HUES6 (cell line): ENCODE measurements around the gene PLB1.
"Not testable (repeated sequence)": the region's sequence is repeated elsewhere in the genome, so short reads cannot be mapped to it uniquely, and the experiment has no call there.

Experiments used
- H3K27ac ChIP-seq: 2 replicates; pipeline ENCODE4 v1.7.0; 2013; ENCODE audit warnings: low read depth, mild to moderate bottlenecking, low read length, inconsistent platforms
- H3K27me3 ChIP-seq: 2 replicates; pipeline ENCODE4 v1.6.1; 2013; ENCODE audit warnings: low read length; ENCODE audit not compliant: control insufficient read depth, insufficient read depth
- H3K36me3 ChIP-seq: 2 replicates; pipeline ENCODE4 v1.6.1; 2013; ENCODE audit warnings: low read length; ENCODE audit not compliant: control insufficient read depth, insufficient read depth
- H3K4me1 ChIP-seq: 2 replicates; pipeline ENCODE4 v1.6.1; 2013; ENCODE audit warnings: low read length; ENCODE audit not compliant: control insufficient read depth, insufficient read depth
- H3K4me3 ChIP-seq: 2 replicates; pipeline ENCODE4 v1.5.1; 2013; ENCODE audit warnings: low read depth, low read length
- H3K9ac ChIP-seq: one replicate; pipeline ENCODE4 v1.6.1; 2013; ENCODE audit warnings: mild to moderate bottlenecking, low read length
- H3K9me3 ChIP-seq: 2 replicates; pipeline ENCODE4 v1.6.1; 2013; ENCODE audit warnings: low read depth, low read length; ENCODE audit not compliant: control insufficient read depth, insufficient read depth

PLB1 gene

GRCh38 chr2:28469304-28469703 is 26.6 kb upstream of the PLB1 start:
- no peaks in the 10 kb centered on the region for H3K27me3 ChIP-seq
- H3K9me3 ChIP-seq = no peaks in the 10 kb centered on the region
- H3K27ac ChIP-seq = no peak overlapping the region
- no peak overlapping the region for H3K9ac ChIP-seq
- no peak overlapping the region for H3K4me3 ChIP-seq
- no peaks in the 10 kb centered on the region for H3K36me3 ChIP-seq
- no peaks in the 10 kb centered on the region for H3K4me1 ChIP-seq

DNA sequence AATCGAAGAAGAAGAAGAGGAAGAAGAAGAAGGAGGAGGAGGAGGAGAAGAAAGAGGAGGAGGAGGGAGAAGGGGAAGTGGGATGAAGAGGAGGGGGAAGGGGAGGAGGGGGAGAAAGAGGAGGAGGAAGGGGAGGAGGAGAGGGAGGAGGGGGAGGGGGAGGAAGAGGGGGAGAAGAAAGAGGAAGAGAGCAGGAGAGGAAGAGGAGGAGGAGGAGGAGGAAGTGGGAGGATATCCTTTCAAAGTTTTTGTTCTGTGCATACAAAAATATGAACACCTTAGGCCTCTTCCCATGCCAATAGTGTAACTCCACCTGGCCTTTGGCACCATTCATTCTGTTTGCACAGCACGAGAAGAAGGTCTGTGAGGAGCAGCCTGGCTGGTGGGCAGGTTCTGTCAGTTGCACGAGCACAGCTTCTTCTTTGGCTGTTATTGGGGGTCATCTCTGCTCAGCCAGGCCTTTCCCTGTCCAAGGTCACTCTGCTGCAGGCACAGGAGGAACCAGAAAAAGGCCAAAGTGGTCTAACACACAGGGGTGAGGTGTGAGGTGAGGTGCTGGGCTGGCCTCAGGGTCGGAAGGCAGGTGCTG is 25.8 kb upstream of the PLB1 start:
- H3K4me3 ChIP-seq = no peak overlapping the region
- H3K36me3 ChIP-seq = no peaks in the 10 kb centered on the region
- H3K27me3 ChIP-seq = no peaks in the 10 kb centered on the region
- no peak overlapping the region for H3K9ac ChIP-seq
- no peaks in the 10 kb centered on the region for H3K9me3 ChIP-seq
- no peaks in the 10 kb centered on the region for H3K4me1 ChIP-seq
- H3K27ac ChIP-seq = no peak overlapping the region

DNA sequence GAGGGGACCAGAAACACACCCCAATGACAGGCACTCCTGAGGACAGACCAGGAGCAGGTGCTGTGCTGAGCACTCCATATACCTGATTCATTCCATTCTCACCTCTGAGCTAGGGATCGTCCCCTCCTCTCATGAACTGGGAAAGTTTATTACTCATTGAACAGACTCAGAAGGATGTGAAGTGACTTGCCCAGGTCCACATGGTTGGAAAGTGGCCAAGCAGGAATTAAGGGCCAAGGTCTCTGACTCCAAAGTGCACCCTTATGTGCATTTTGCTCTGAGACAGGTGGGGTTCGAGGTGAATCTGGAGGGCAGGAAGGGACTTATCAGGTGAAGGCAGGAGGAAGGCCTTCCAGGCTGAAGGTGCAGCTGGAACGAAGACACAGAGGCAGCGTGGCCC is 25.1 kb upstream of the PLB1 start:
- Histone ChIP-seq H3K36me3 (no peaks in the 10 kb centered on the region), H3K9ac (no peak overlapping the region), H3K4me3 (no peak overlapping the region), H3K27me3 (no peaks in the 10 kb centered on the region), H3K4me1 (no peaks in the 10 kb centered on the region), H3K9me3 (no peaks in the 10 kb centered on the region), H3K27ac (no peak overlapping the region)

- H3K27me3 ChIP-seq = no peaks in the 10 kb centered on the region
Measured at GRCh38 chr2:28471214-28471613, 24.6 kb upstream of the PLB1 start.

DNA sequence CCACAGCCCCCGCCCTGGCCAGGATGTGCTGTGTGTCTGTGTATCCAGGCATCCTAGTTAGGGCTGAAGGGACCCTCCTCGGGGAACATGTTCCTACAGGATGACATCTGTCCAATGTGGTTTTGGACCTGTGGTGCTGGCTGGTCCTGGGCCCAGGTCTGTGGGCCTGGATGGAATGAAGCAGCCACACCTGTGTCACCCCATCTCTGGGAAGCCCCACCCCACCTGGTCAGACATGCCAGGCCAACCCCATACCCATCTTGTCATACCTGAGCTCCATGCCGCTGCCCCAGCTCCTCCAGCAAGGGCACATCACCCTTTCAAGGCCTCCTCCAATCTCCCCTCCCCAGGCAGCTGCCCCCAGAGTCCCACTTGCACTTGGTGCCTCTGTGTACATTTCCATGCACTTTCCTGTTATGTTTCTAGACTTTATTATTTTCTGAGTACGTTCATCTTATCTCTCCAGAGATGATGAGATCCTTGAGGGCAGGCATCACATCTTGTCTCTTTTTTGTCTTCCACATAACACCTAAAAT is 24.1 kb upstream of the PLB1 start:
- Histone ChIP-seq H3K4me3 (no peak overlapping the region), H3K9me3 (no peaks in the 10 kb centered on the region), H3K9ac (no peak overlapping the region), H3K27ac (no peak overlapping the region), H3K36me3 (no peaks in the 10 kb centered on the region), H3K27me3 (no peaks in the 10 kb centered on the region), H3K4me1 (no peaks in the 10 kb centered on the region)

More at GRCh38 chr2:28471214-28471613, 24.6 kb upstream of the PLB1 start:
- Histone ChIP-seq H3K4me3 (no peak overlapping the region), H3K4me1 (no peaks in the 10 kb centered on the region), H3K36me3 (no peaks in the 10 kb centered on the region), H3K9me3 (no peaks in the 10 kb centered on the region), H3K9ac (no peak overlapping the region), H3K27ac (no peak overlapping the region)

DNA sequence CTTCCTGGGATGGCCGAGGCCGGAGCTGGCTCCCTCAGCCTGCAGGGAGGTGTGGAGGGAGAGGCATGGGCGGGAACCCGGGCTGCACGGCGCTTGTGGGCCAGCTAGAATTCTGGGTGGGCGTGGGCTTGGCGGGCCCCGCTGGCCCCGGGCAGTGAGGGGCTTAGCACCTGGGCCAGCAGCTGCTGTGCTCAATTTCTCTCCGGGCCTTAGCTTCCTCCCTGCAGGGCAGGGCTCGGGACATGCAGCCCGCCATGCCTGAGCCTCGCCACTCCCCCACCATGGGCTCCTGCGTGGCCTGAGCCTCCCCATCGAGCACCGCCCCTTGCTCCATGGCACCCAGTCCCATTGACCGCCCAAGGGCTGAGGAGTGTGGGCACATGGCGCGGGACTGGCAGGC is 23.2 kb upstream of the PLB1 start:
- not testable (repeated sequence) for H3K27ac ChIP-seq, H3K4me3 ChIP-seq, H3K9ac ChIP-seq, H3K4me1 ChIP-seq, H3K27me3 ChIP-seq, H3K36me3 ChIP-seq, H3K9me3 ChIP-seq

DNA sequence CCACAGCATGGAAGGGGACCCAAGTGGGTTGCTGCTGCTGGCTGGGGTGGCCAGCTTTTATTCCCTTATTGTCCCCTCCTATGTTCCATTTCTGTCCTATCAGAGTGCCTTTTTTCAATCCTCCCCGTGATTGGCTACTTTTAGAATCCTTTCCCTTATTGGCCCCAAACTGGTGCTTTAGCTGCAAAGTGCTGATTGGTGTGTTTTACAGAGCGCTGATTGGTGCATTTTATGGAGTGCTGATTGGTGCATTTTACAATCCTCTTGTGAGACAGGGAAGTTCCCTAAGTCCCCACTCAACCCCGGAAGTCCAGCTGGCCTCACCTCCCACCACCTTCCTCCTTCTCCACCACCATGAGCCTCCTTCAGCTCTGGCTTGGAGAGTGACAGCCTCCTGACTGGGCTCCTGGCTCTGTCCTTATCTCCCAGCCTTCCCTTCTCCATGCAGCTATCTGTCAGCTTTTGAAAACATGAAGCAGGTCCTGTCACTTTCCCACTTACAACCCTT is 20.7 kb upstream of the PLB1 start:
- Histone ChIP-seq H3K27me3 (no peaks in the 10 kb centered on the region), H3K4me3 (no peak overlapping the region), H3K27ac (no peak overlapping the region), H3K9ac (no peak overlapping the region), H3K36me3 (no peaks in the 10 kb centered on the region), H3K9me3 (no peaks in the 10 kb centered on the region), H3K4me1 (no peaks in the 10 kb centered on the region)

DNA sequence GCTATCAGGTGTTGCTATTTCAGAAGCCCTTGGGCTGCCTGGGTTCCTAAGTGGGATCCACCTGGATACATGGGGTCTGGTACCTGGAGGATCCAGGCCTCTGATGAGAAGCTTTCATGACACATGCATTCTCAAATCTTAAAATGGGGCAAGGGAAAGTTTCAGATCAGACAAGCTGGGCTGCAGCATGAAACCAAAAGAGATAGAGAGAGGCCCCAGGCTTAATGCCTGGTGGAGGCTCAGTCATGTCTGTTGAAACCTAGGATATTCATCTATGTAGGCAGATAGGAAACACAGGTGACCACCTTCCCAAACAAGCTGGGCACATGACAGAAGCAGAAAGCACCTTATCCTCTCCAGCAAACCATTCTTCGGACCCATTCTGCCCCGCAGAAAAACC is 18.8 kb upstream of the PLB1 start:
- H3K9ac ChIP-seq = no peak overlapping the region
- H3K27me3 ChIP-seq = no peaks in the 10 kb centered on the region
- no peak overlapping the region for H3K4me3 ChIP-seq
- no peaks in the 10 kb centered on the region for H3K4me1 ChIP-seq
- no peaks in the 10 kb centered on the region for H3K36me3 ChIP-seq
- no peaks in the 10 kb centered on the region for H3K9me3 ChIP-seq
- no peak overlapping the region for H3K27ac ChIP-seq

- no peak overlapping the region for H3K27ac ChIP-seq
- H3K4me1 ChIP-seq = no peaks in the 10 kb centered on the region
- no peaks in the 10 kb centered on the region for H3K27me3 ChIP-seq
- H3K9ac ChIP-seq = no peak overlapping the region
- H3K9me3 ChIP-seq = no peaks in the 10 kb centered on the region
- H3K36me3 ChIP-seq = no peaks in the 10 kb centered on the region
- no peak overlapping the region for H3K4me3 ChIP-seq
Measured at GRCh38 chr2:28477645-28478044, 18.2 kb upstream of the PLB1 start.

- H3K27ac ChIP-seq = no peak overlapping the region
- no peaks in the 10 kb centered on the region for H3K27me3 ChIP-seq
- no peak overlapping the region for H3K9ac ChIP-seq
- H3K4me1 ChIP-seq = no peaks in the 10 kb centered on the region
- no peak overlapping the region for H3K4me3 ChIP-seq
- no peaks in the 10 kb centered on the region for H3K36me3 ChIP-seq
- H3K9me3 ChIP-seq = no peaks in the 10 kb centered on the region
Measured at GRCh38 chr2:28480403-28481049, 15.3 kb upstream of the PLB1 start.

GRCh38 chr2:28481905-28482304 is 14.0 kb upstream of the PLB1 start:
- H3K9me3 ChIP-seq = no peaks in the 10 kb centered on the region
- H3K4me3 ChIP-seq = no peak overlapping the region
- H3K36me3 ChIP-seq = no peaks in the 10 kb centered on the region
- no peaks in the 10 kb centered on the region for H3K4me1 ChIP-seq
- H3K27me3 ChIP-seq = no peaks in the 10 kb centered on the region
- no peak overlapping the region for H3K27ac ChIP-seq
- no peak overlapping the region for H3K9ac ChIP-seq
